Peyer's patch (tissue), 4 donors: ENCODE data around the gene SLC7A4.

Experiments used
- POLR2A ChIP-seq, 2 donors: fragments of 450-650 bp; IDR thresholded peaks; one replicate each; pipeline ENCODE4 v1.5.1; 2017; ENCODE audit warnings: antibody characterized with exemption in 2 of 2, mild to moderate bottlenecking in 2 of 2, moderate library complexity in 2 of 2
- TF ChIP-seq, protein P1 (sequence below), 6 experiments: fragments of 450-650 bp in 4 of 6; fragments of 200-600 bp in 2 of 6; sonication (generic) in 1 of 6; IDR thresholded peaks; one replicate each; pipeline ENCODE4 v1.5.1; 2017 to 2019; ENCODE audit warnings: antibody characterized with exemption in 6 of 6, mild to moderate bottlenecking in 3 of 6, moderate library complexity in 1 of 6

DNA sequence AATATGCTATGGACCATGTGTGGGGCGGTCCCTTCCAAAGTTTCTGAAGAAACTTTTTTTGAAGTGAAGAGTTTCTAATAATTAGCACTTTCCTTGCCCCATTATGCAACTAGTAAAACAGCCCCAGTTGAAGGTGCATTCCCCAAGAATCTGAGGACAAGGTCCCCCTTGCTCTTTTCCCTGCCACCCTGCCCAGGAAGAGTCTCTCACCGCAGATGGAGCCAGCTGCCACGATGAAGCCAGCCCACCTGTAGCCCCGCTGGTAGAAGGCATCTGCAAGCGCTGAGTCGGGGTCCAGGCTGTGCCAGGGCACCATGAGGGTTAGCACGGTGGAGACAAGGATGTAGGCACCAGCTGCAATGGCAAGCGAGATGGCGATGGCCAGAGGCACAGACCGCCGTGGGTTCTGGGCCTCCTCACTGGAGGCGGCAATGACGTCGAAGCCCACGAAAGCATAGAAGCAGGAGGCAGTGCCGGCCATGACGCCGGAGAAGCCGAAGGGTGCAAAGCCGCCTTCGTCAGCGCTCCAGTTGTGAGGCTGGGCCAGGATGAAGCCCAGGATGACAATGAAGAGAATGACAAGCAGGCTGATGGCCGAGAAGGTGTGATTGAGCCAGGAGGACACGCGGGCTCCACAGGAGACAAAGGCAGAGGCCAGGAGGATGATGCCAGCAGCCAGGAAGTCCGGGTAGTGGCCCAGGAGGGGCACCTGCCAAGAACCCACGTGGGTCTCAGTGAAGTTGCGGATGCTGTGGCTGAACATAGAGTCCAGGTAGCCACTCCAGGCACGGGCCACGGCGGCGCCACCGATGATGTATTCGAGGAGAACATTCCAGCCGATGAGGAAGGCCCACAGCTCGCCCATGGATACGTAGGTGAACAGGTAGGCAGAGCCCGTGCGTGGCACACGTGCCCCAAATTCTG, 1.5 kb downstream of the SLC7A4 start:
- TF ChIP-seq, protein P1, sequence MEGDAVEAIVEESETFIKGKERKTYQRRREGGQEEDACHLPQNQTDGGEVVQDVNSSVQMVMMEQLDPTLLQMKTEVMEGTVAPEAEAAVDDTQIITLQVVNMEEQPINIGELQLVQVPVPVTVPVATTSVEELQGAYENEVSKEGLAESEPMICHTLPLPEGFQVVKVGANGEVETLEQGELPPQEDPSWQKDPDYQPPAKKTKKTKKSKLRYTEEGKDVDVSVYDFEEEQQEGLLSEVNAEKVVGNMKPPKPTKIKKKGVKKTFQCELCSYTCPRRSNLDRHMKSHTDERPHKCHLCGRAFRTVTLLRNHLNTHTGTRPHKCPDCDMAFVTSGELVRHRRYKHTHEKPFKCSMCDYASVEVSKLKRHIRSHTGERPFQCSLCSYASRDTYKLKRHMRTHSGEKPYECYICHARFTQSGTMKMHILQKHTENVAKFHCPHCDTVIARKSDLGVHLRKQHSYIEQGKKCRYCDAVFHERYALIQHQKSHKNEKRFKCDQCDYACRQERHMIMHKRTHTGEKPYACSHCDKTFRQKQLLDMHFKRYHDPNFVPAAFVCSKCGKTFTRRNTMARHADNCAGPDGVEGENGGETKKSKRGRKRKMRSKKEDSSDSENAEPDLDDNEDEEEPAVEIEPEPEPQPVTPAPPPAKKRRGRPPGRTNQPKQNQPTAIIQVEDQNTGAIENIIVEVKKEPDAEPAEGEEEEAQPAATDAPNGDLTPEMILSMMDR (IDR thresholded peaks at IDR 0.05) = no peak
- TF ChIP-seq POLR2A (IDR thresholded peaks at IDR 0.05) = no peak
